GM12864 (cell line): ENCODE data around the gene STARD13.

Experiments used
- DNase-seq: peaks from one replicate; pipeline ENCODE4 v3.0.0-alpha.2; 2011; ENCODE audit warnings: low read depth
- H3K4me3 ChIP-seq: 2 replicates; pipeline ENCODE4 v1.5.1; 2011; ENCODE audit warnings: mild to moderate bottlenecking, low read depth, low read length, control low read depth
- CTCF ChIP-seq: IDR thresholded peaks from 2 replicates; pipeline ENCODE4 v1.5.1; 2011; ENCODE audit warnings: low read depth, mild to moderate bottlenecking, moderate library complexity, low read length, control low read depth, inconsistent platforms; ENCODE audit errors: missing control alignments

Gene STARD13

GRCh38 chr13:33318037-33318436 is 32.5 kb upstream of the STARD13 start:
- H3K4me3 ChIP-seq = no peak overlapping the region
- DNase-seq = no peak
- TF ChIP-seq CTCF = no peak

- TF ChIP-seq CTCF = no peak
- DNase-seq = no peak
- no peak overlapping the region for H3K4me3 ChIP-seq
These were observed 31.3 kb upstream of the STARD13 start for GRCh38 chr13:33316890-33317289.

GRCh38 chr13:33313504-33313903 is 27.9 kb upstream of the STARD13 start:
- no peak overlapping the region for H3K4me3 ChIP-seq
- no peak for TF ChIP-seq CTCF
- DNase-seq = no peak

- H3K4me3 ChIP-seq = no peak overlapping the region
- no peak for TF ChIP-seq CTCF
- no peak for DNase-seq
These were observed 27.3 kb upstream of the STARD13 start for GRCh38 chr13:33312861-33313212.

- no peak for DNase-seq
- TF ChIP-seq CTCF = no peak
These were observed 26.8 kb upstream of the STARD13 start for GRCh38 chr13:33312150-33312860.

GRCh38 chr13:33311040-33311439 is 25.5 kb upstream of the STARD13 start:
- DNase-seq = no peak
- no peak overlapping the region for H3K4me3 ChIP-seq
- TF ChIP-seq CTCF = no peak

More at GRCh38 chr13:33312150-33312860, 26.8 kb upstream of the STARD13 start:
- H3K4me3 ChIP-seq = no peak overlapping the region
